ENCODE results near the gene IARS2. TPM values are rescaled to one million over a fixed set of nuclear protein-coding genes. Genes with fewer than 3 reads are reported as not detected.
A peak's percentile ranks its signal among the peaks of the same experiment; 100 is the strongest.
"Not testable (repeated sequence)": the region's sequence is repeated elsewhere in the genome, so short reads cannot be mapped to it uniquely, and the experiment has no call there.

Gene IARS2
- total RNA-seq: 70.9 TPM

DNA sequence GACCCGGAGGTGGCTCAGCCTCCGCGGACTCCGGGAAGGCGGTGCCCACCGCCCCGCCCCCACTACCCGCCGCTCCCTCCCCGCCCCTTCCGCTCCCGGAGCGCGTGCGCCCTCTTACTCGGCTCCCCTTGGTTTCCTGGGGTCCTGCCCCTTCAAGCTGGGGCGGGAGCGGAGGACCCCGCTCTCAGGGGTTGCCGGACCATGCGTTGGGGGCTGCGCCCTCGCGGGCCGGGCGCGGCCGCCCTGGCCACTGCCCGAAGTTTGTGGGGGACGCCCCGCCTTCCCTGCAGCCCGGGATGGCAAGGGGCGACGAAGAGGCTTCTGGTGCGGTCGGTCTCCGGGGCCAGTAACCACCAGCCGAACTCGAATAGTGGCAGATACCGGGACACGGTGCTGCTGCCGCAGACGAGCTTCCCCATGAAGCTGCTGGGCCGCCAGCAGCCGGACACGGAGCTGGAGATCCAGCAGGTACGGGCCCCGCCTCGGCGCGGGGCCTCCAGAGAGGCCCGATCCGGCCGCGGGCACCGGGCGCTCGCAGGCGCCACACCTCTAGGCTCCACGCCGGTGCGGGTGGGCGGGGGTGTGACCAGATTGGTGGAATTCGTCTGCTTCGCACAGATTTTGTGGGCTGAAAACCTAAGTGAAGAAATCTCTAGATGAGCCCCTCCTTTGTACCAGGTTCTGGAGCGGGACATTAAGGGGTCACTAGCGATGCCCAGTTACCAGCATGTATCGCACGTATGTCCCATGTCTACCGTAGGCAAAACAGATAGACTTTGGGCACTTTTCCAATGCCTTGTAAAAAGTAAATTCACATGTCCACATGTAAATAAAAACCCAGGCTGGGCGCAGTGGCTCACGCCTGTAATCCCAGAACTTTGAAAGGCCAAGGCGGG lies at the start of gene IARS2:
IARS2 (plus strand) TSS at position 117 of the 896 bp plus-strand sequence; CDS start at position 202, 85 bp downstream.
- DNase-seq: peak; percentile 76

DNA sequence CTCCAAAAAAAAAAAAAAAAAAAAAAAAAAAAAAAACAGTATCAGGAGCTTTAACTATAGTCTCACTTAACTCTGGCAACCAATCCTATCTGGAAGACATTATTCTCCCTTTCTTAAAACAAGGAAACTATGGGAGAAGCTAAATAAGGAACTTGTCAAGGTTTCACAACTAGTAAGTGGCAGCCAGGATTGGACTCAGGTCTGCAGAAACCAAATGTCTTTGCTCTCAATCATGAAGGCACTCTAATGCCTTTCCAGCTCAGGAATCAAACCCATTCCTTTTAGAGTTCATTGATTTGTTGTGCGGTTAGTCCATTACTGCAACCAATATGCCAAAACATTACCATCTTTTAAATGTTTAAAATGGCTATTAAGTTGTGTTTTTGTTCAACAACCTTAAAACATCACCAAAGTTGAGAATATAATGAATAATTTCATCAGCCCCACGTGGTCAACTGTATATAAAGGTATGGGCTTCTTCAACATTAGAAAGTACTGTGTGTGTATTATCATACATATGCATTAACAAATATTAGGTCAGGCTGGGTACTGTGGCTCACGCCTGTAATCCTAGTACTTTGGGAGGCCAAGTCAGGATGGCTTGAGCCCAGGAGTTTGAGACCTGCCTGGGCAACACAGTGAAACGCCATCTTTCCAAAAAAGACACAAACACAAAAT lies 49.1 kb upstream of the IARS2 start:
- DNase-seq: no peak

DNA sequence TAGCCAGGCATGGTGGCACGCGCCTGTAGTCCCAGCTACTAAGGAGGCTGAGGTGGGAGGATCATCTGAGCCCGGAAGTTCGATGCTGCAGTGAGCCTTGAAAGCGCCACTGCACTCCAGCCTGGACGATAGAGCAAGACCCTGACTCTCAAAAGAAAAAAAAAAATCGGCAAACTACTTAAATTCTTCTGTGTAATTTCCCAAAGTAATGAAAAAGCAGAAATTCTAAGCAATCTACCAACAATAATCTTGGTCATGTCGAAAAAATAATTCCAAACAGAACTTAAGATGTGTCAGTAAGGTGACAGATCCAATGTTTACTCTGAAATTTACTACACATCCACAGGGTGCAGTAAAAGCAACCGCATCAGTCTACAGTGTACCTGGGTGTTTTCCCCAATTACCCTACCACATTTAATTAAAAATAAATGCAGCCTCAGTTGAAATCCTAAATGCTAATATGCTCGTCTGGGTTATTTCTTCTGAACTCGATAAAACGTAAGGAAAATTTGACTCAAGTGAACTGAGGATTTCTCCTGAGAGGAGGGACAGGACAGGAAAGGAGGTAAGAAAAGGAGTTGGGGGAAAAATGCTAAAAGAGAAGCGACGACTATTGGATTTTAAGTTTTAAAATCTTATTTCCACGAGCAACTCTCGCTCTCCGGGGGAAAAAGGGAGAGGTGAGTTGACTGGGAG lies 48.4 kb upstream of the IARS2 start:
- DNase-seq: peak; percentile 9

DNA sequence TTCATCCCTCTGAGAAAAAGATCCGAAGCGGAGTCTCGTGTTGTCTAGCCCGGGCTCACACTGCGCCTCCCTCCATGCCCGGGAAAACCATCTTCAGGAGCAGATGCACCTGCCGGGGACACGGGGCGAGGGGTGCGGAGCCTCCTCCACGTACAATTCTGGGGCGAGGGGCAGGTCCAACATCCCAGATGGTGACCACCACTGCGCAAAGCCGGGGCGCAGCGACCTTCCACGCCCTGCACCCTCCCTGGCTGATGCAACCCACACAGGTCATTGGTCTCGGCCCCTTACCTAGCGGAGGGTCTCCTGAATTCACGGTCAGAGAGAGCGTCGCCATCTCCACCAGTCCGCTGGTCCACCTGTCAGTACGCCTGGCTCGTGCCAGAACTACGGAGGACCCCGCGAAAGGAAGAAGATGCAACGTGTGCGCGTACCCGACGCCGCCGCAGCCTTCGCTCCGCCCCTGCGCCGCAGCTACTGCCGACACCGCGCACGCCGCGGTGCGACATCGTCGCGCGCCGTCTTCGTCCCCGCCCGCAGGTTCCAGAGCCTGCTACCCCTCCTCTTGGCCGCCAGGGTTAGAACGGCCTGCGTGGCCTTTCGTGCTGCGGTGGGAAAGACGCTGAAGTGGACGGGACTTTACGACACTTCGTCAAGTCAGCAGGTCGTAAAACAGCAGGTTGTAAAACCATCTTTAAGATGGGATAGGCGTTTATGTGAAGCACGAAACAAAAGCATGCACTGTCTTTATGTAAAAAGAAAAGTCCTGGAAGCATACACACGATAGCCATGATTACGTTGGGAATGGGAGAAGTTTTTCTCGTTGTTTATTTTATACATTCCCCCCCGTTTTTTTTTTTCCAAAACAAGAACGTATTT lies 47.6 kb upstream of the IARS2 start, which contains the start of gene EPRS1:
EPRS1 (minus strand) TSS at position 454 of the 879 bp plus-strand sequence; CDS start at position 337, 117 bp downstream.
- peak; percentile 97 for DNase-seq

DNA sequence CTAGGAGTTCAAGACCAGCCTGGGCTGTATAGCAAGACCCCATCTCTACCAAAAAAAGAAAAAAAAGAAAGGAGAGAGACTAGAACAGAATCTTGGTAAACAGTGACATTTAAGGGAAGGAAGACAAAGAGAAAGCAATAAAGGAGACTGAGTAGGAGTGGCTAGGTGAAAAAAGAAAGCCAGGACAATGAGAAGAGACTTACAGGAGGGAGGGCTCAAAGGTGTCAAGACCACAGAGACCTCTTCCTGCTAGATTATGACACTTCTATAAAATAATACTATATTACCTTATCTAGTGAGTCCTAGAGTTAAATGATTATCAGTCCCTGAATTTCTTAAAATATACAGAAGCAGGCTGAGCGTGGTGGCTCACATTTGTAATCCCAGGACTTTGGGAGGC lies 37.6 kb upstream of the IARS2 start:
- no peak for DNase-seq

DNA sequence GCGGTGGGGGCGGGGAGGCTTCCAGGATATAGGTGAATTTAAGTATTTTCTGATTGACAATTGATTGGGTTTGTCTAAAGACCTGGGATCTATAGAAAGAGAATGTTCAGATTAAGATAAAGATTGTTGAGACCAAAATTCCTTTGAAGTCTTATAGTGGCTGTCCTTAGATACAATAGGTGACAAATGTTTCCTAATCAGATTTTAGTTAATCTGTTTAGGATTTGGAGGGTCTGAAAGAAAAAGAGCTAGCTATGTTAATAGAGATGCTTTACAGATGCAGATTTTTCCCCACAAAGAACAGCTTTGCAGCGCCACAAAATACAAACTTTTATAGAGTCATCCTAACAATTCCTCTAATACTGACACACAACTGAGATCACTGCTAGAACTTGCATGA lies 33.1 kb upstream of the IARS2 start:
- no peak for DNase-seq

DNA sequence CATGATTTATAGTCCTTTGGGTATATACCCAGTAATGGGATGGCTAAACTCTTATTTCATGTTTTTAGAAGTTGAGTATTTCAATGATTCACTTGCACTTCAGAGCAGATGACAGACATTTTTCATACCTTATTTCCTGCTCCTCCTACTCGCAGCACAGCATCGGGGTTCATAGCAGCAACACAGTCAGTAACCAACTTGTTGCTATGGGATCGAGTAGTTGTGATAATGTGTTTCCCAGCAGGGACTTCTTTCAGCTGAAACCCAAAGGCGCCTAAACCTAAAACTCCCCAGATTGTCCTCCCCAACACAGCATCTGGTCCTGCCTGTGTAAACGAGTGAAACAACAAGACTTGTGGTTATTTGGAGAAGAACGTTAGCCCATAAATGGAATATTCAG lies 31.3 kb upstream of the IARS2 start:
- no peak for DNase-seq

DNA sequence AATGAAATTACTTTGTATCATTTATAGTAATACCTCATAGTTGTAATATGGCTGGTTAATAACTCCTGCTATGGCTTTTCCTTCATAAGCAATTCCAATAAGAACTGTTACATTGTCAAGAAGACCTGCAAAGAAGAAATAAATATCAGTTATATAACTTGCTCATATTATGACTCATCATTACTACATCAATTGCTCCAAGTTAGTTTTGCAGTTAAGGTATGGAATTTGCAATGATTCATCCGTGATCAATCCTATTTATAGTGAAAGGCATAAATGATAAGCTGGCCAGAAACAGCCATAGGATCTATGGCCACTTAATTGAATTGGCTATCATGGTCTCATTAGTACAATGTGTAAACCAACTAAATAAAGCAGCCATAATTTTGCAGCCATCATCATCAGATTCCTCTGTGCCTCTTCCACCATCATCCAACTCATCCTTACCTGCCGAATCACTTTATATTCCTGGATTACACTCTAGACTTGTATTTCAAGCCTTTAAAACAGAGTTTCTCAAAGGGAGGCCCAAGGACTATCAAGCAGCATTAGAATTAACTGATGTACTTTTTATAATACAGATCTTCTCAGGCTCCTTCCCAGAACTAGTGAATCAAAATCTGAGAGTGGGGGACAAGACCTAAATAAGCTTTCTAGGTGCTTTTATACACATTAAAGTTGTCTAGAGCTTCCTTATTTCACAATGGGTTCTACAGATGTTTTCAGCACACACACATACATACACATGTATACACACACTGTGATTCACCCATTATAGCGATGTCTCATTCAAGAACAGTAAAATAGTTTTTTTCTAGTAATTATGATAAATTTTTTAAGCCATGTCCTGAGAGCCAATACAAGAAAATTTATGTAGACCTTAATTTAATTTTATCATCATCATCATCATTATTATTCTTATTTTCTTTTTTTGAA lies 26.4 kb upstream of the IARS2 start:
- no peak for DNase-seq

DNA sequence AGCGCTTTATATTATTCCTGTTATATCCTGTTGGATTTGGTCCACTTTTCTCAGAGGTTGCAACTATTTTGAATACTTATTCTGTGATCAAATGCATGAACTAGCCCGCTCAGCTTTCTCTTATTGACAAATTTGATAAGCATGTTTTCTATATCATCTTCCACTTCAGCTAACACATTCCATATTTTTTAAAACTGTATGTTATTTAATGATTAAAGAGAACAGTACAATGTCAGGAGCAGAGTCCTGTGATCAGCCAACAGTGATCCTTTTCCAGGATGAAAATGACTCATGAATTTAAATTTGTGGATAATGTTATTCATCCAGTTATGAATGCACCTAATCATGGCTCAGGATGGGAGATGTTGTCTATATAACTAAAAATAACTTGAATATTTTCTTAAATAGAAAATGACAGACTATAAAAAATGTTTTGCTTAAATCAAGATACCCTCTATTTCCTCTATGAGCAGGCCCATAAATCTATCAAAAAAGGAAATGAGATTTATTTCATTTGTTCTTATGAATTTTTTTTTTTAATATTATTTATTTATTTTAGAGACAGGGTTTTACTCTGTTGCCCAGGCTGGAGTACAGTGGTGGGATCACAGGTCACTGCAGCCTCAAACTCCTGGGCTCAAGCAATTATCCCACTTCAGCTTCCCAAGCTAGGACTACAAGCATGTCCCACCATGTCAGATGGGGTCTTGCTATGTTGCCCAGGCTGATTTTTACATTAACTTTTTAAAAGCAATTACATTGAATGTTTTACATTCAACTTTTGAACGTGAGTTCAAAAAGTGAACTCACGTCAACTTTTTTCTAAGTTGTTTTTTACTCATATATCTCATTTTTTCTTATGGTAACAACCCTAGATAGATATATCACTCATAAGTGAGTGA lies 16.8 kb upstream of the IARS2 start:
- no peak for DNase-seq

DNA sequence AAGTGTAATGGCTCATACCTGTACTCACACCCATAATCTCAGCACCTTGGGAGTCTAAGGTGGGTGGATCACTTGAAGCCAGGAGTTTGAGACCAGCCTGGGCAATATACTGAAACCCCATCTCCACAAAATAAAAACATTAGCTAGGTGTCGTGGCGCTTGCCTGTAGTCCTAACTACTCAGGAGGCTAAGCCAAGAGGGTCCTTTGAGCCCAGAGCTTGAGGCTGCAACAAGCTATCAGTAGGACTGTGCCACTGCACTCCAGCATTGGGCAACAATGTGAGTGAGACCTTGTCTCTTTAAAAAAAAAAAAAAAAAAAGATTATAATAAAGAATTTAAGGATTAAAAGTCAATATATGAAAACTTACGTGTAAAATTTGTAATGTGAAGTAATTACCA lies 16.0 kb upstream of the IARS2 start:
- no peak for DNase-seq

DNA sequence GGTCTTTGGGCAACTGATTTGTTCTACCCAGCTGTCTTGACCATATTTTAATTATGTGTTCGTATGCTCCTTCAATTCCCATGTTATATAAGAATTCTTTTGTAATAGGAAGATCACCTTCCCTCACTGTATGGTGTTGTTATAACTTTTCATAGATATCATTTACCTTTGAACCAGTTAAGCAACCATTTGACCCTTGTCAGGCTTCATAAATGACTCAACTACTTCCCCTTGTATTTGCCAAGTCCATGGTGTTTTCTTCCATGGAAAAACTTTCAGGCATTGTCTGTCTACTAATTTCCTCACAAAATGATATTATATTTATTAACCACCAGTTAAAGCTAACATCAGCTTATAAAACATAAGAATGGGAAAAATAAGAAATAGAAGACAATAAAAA lies 9.5 kb upstream of the IARS2 start:
- no peak for DNase-seq

DNA sequence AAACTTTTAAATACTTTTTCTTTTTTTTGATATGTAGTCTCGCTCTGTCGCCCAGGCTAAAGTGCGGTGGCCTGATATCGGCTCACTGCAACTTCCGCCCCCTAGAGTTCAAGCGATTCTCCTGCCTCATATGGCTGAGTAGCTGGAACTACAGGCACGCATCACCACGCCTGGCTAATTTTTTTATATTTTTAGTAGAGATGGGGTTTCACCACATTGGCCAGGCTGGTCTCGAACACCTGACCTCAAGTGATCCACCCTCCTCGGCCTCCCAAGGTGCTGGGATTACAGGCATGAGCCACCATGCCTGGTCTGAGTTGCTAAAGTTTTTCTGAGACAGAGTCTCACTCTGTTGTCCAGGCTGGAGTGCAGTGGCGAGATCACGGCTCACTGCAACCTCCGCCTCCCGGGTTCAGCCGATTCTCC lies 7.7 kb upstream of the IARS2 start:
- not testable (repeated sequence) for DNase-seq

DNA sequence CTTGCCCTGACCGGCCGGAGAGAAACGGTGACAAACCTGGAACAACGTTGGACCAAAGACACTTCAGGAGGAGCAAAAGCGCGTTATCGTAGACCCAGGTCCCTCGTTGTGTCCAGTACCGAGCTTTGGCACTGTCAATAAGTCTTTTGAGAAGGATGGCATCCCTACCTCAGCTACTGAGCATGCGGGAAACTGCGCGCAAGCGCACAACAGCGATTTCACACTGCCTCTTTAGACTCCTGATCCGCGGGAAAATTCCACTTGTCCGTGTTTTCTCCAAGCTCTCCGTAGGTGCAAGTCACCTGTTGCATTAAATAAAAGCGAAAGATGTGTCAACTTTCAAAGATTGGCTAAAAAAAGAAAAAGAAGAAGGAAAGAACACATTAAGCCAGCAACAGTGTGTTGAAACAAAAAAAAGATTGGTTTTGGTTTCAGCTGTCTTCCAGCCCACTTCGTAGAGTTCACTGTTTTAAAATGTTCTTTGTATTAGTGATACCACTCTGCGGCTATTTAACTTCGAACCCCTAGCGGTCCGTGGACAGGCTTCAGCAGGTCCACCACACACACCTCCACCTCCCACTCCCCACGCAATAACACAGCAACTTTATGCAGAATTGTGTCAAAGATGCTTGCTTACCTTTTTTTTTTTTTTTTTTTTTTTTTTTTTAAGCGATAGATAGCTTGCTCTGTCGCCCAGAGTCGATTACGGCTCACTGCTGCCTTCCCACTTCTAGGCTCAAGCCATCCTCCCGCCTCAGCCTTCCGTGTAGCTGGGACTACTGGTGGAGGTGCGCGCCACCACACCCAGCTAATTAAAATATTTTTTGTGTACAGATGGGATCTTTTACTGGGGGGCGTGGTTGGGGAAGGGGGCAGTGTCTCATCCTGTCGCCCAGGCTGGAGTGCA lies 4.0 kb upstream of the IARS2 start, which contains the start of gene BPNT1:
BPNT1 (minus strand) TSS at position 139 of the 907 bp plus-strand sequence. CDS start 9,942 bp downstream, outside the sequence.
- peak; percentile 95 for DNase-seq

DNA sequence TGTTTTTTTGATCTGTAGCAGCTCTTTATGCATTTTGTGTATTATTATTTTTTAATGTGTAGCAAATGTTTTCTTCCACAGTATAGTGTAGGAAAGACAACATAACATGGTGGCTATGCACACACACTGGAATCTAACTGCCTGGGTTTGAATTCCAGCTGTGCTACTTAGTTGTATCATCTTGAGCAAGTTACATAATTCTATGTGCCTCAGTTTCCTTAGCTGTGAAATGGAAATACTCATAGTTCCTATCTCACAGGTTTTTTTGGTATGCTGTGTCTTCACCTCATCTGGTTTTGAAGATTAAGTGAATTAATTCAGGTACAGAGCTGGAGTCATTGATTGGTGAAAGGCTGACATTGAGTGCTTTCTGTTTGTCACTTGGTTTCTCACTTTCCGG lies 1.2 kb upstream of the IARS2 start:
- no peak for DNase-seq

DNA sequence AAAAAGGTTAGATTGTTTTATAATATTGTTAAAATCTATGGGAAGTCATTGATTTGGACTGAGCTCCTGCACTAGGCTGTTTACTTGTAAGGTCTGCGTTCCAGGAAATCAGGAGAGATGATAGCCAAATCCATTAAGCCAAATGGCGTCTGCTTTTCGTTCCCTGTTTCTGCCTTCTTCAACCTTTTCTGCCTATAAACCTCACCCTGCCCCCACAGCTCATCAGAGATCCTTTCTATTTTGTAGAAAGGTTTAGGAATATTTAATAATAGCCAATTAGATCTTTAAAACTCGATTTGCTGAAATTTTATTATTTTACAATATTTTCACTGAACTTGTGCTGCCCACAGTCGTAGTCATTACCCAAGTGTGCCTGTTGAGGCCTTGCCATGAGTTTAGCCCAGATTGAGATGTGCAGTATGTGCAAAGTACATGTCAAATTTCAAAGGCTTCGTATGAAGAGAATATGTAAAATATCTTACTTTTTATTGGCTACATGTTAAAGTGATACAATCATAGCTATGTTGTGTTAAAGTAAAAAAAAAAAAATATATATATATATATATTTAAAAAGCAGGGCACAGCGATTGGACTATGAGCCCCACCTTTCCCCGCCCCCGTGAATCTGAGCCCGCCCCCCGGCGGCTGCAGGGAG lies 444 bp upstream of the IARS2 start:
- no peak for DNase-seq

DNA sequence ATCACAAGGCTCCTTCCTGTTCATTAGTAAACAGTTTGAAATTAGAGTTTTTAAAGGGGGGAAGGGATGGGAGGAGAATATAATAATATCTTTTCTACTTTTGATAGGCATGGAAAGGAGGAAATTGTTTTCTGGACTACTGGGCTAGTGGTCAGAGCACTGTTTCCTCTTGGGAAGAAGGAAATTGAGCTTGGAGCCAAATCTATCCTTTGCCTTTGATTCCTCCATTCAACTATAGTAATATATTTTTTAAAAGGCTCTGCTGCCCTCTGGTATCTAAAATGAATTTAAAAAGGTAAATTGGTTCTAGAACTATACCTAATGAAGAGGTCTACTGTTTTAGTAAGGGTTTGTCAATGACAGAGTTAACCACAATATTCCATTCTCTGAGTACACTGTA lies 5.9 kb downstream of the IARS2 start:
- DNase-seq: no peak

DNA sequence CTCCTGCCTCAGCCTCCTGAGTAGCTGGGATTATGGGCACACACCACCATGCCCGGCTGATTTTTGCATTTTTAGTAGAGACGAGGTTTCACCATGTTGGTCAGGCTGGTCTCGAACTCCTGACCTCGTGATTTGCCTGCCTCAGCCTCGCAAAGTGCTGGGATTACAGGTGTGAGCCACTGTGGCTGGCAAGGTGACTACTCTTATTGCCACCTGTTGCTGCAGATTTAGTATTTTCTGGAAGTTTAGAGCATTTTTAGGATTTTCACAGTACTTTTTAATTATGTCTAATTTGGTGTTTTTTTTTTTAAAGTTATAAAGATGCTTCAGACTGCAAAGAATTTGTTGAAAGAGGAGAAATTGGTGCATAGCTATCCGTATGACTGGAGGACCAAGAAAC lies 16.5 kb downstream of the IARS2 start:
- not testable (repeated sequence) for DNase-seq

DNA sequence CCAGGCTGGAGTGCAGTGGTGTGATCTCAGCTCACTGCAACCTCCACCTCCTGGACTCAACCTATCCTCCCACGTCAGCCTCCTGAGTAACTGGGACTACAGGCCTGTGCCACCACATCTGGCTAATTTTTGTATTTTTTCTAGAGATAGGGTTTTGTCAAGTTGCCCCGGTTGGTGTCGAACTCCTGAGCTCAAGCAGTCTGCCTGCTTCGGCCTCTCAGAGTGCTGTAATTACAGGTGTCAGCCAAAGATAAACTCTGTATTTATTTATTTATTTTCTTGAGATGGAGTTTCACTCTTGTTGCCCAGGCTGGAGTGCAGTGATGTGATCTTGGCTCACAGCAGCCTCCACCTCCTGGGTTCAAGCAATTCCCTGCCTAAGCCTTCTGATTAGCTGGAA lies 18.7 kb downstream of the IARS2 start:
- not testable (repeated sequence) for DNase-seq
